GM12875 (cell line): ENCODE results near the gene ZMYM2.

Source experiments
- H3K4me3 ChIP-seq: one replicate; pipeline ENCODE4 v1.5.1; 2011; ENCODE audit warnings: low read depth, low read length, control low read depth
- CTCF ChIP-seq: IDR thresholded peaks from 2 replicates; pipeline ENCODE4 v1.5.1; 2011; ENCODE audit warnings: low read depth, mild to moderate bottlenecking, control low read depth, inconsistent platforms, low read length, moderate library complexity, borderline replicate concordance; ENCODE audit not compliant: insufficient read depth

ZMYM2 gene

GRCh38 chr13:20121159-20121525 is 162.6 kb downstream of the ZMYM2 start:
- H3K4me3 ChIP-seq: no peak overlapping the region
- no peak for TF ChIP-seq CTCF

GRCh38 chr13:20124303-20124702 is 165.8 kb downstream of the ZMYM2 start:
- H3K4me3 ChIP-seq: no peak overlapping the region
- no peak for TF ChIP-seq CTCF

GRCh38 chr13:20125129-20125782 is 166.7 kb downstream of the ZMYM2 start:
- no peak overlapping the region for H3K4me3 ChIP-seq
- no peak for TF ChIP-seq CTCF

- TF ChIP-seq CTCF: no peak
Measured at GRCh38 chr13:20125783-20126165, 167.2 kb downstream of the ZMYM2 start.

GRCh38 chr13:20126541-20127261 is 168.2 kb downstream of the ZMYM2 start:
- no peak overlapping the region for H3K4me3 ChIP-seq
- TF ChIP-seq CTCF: no peak

More at GRCh38 chr13:20125783-20126165, 167.2 kb downstream of the ZMYM2 start:
- H3K4me3 ChIP-seq: no peak overlapping the region

GRCh38 chr13:20127262-20127561 is 168.7 kb downstream of the ZMYM2 start:
- no peak for TF ChIP-seq CTCF
- H3K4me3 ChIP-seq: peak overlapping the region; percentile 57
